IPS DF 4.7 (cell line): ENCODE results near the gene TMEM82.

Experiments
- DNase-seq: peaks from one replicate; pipeline ENCODE4 v3.0.0-alpha.2; 2013; ENCODE audit warnings: low spot score; ENCODE audit errors: extremely low read depth

TMEM82 gene

DNA sequence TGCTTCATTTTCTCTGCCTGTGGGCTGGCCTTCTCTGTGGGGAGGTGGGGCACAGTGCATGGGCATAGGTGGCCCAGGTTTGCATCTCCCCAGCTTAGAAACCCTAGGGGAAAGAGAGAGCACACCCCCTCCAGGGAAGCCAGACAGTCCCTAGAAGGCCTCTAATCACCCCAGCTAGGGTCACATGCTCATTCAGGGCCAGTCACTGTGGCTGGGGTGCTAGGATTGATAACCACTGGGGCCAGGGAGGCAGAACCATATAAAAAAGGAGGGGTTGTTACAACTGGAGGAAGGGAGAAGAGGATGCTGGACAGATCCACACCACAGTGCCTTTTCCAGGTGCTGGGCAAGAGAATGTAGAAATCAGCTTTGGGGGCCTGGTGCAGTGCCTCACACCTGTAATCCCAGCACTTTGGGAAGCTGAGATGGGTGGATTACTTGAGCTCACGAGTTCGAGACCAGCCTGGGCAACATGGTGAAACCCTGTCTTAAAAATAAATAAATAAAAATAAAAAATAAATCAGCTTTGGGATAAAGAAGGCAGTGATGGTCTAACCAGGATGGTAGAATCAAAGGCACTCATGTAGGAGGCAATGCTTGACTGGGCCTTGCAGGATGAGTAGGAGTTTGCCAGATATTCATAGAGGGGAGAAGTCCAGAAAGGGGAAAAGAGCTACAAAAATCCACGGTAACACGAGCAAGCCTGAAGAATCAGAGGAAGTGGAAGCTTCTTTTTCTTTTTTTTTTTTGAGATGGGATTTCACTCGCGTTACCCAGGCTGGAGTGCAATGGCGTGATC, 35.8 kb downstream of the TMEM82 start:
- no peak for DNase-seq

DNA sequence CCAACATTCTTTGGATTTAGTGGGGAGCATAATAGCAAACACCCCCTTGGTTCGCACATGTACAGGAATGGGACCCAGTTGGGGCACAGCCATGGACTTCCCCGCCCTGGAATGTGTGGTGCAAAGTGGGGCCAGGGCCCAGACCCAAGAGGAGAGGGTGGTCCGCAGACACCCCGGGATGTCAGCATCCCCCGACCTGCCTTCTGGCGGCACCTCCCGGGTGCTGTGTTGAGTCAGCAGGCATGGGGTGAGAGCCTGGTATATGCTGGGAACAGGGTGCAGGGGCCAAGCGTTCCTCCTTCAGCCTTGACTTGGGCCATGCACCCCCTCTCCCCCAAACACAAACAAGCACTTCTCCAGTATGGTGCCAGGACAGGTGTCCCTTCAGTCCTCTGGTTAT, 43.4 kb downstream of the TMEM82 start:
- no peak for DNase-seq

- no peak for DNase-seq
Observed at GRCh38 chr1:15786581-15786980, 44.3 kb downstream of the TMEM82 start.

DNA sequence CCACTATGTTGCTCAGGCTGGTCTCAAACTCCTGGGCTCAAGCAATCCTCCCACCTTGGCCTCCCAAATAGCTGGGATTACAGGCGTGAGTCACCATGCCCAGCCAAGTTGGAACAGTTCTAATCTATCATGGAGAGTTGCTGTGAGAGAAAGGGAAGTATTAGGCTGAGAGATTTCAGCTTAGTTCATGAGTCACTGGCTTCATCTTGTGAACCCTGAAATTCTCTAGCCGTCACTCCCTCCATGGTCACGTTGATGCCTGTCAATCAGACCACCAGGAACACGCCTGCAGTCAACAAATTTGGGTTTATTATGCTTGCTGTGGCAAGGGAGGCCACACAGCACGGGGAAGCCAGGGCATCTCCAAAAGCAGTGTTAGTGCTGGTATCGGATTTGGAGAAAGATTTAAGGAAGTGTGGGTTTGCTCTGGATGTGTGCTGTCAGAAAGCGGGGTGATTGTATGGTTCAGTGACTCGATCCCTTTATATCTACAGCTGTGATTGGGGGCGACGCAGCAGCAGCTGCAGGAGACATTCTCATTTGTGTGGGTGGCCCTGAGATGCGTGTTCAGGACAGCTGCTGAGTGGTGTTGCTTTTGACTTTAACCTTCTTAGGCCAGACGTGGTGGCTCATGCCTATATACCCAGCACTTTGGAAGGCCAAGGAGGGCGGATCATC, 46.5 kb downstream of the TMEM82 start:
- no peak for DNase-seq

DNA sequence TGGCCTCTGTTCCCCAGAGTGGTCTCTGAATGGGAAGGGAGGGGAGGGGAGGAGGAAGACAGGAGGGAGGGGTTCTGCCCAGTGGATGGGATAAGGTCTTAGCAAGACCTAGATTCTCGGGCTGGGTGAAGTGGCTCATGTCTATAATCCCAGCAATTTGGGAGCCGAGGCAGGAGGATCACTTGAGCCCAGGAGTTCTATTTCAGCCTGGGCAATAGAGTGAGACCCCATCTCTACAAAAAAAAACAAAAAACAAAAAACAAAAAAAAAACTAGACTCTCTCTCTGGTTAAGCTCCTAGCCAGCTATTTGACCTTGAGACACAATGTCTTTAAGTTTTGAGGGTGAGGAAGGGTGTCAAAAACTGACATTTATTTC, 53.8 kb downstream of the TMEM82 start:
- DNase-seq, result no peak
